Fibroblast of mammary gland (primary cell): ENCODE measurements around the gene DNAH17.

Experiments used
- DNase-seq: peaks from one replicate; pipeline ENCODE4 v3.0.0-alpha.2; 2010; ENCODE audit warnings: low read depth
- H3K4me3 ChIP-seq: 2 replicates; pipeline ENCODE4 v1.5.1; 2011; ENCODE audit warnings: low read depth, mild to moderate bottlenecking, low read length, moderate library complexity; ENCODE audit not compliant: control insufficient read depth
- CTCF ChIP-seq: conservative IDR thresholded peaks from 2 replicates; pipeline ENCODE4 v1.5.1; 2011; ENCODE audit warnings: low read depth, low read length, inconsistent platforms; ENCODE audit not compliant: control insufficient read depth, insufficient read depth

The DNAH17 gene

GRCh38 chr17:78374631-78375274 lies 202.4 kb downstream of the DNAH17 start:
- H3K4me3 ChIP-seq: no peak overlapping the region
- DNase-seq: peak; percentile 91
- TF ChIP-seq CTCF: no peak

- H3K4me3 ChIP-seq: no peak overlapping the region
- no peak for DNase-seq
- TF ChIP-seq CTCF: no peak
Observed at GRCh38 chr17:78374189-78374588, 203.0 kb downstream of the DNAH17 start.
